ENCODE data around the gene INO80D.

DNA sequence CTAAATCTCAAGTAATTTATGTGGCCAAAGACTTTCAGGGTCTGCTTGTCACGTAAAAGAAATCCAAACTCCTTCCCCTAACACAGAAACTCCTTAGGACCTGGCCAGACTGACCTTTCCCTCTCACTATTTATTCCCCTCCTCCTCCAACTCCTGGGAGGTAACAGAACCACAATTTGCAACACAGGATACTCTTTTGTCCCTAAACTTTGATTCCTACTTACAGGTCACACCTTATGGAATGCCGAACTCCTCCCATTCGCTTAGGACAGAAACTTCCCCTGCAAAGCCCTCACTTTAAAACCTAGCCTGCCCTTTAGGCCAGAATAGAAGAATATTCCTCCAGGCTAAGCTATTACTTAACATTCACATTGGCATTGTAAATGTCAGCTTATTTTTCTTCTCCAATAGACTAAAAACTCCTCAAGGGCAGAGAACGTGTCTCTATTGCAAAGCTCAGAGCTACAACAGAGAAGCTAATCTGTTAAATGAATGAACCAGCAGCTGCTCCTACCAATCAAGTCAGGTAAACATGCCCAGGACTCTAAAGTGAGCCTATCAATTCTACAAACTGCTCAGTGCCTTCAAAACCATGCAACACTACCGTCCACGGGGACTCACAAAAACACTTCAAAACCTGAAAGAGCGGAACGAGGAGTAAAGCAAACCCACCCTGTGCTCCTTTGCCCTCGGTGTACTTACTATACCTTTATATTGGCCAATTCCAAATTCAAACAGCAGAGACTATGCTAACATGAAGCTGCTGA lies 6.1 kb downstream of the INO80D start:
- TF ChIP-seq ZNF623 (tag by site-specific recombination; IDR thresholded peaks at IDR 0.05) = no peak
- TF ChIP-seq, protein P1, sequence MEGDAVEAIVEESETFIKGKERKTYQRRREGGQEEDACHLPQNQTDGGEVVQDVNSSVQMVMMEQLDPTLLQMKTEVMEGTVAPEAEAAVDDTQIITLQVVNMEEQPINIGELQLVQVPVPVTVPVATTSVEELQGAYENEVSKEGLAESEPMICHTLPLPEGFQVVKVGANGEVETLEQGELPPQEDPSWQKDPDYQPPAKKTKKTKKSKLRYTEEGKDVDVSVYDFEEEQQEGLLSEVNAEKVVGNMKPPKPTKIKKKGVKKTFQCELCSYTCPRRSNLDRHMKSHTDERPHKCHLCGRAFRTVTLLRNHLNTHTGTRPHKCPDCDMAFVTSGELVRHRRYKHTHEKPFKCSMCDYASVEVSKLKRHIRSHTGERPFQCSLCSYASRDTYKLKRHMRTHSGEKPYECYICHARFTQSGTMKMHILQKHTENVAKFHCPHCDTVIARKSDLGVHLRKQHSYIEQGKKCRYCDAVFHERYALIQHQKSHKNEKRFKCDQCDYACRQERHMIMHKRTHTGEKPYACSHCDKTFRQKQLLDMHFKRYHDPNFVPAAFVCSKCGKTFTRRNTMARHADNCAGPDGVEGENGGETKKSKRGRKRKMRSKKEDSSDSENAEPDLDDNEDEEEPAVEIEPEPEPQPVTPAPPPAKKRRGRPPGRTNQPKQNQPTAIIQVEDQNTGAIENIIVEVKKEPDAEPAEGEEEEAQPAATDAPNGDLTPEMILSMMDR (tag by site-specific recombination; IDR thresholded peaks at IDR 0.05) = no peak
- no peak for TF ChIP-seq ZNF768 (tag by site-specific recombination; IDR thresholded peaks at IDR 0.05)
- no peak for TF ChIP-seq ZNF501 (tag by site-specific recombination; IDR thresholded peaks at IDR 0.05)
- no peak for TF ChIP-seq ATF2 (tag by site-specific recombination; IDR thresholded peaks at IDR 0.05; ENCODE audit: low read depth)
- no peak for TF ChIP-seq ZNF24 (tag by site-specific recombination; IDR thresholded peaks at IDR 0.05)
- no peak for TF ChIP-seq ZNF274 (IDR thresholded peaks at IDR 0.05; ENCODE audit: low read length)
- TF ChIP-seq ZNF274 (tag by site-specific recombination; IDR thresholded peaks at IDR 0.05; ENCODE audit: borderline replicate concordance) = no peak
- no peak for TF ChIP-seq KLF1 (tag by site-specific recombination; IDR thresholded peaks at IDR 0.05)
- TF ChIP-seq, protein P2, sequence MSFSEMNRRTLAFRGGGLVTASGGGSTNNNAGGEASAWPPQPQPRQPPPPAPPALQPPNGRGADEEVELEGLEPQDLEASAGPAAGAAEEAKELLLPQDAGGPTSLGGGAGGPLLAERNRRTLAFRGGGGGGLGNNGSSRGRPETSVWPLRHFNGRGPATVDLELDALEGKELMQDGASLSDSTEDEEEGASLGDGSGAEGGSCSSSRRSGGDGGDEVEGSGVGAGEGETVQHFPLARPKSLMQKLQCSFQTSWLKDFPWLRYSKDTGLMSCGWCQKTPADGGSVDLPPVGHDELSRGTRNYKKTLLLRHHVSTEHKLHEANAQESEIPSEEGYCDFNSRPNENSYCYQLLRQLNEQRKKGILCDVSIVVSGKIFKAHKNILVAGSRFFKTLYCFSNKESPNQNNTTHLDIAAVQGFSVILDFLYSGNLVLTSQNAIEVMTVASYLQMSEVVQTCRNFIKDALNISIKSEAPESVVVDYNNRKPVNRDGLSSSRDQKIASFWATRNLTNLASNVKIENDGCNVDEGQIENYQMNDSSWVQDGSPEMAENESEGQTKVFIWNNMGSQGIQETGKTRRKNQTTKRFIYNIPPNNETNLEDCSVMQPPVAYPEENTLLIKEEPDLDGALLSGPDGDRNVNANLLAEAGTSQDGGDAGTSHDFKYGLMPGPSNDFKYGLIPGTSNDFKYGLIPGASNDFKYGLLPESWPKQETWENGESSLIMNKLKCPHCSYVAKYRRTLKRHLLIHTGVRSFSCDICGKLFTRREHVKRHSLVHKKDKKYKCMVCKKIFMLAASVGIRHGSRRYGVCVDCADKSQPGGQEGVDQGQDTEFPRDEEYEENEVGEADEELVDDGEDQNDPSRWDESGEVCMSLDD (tag by site-specific recombination; IDR thresholded peaks at IDR 0.05) = no peak
- TF ChIP-seq KLF10 (tag by site-specific recombination; IDR thresholded peaks at IDR 0.05) = no peak
- no peak for TF ChIP-seq ZNF423 (tag by site-specific recombination; IDR thresholded peaks at IDR 0.05)
- no peak for TF ChIP-seq REPIN1 (tag by site-specific recombination; IDR thresholded peaks at IDR 0.05; ENCODE audit: low read depth)
- TF ChIP-seq ZBTB17 (tag by site-specific recombination; IDR thresholded peaks at IDR 0.05) = no peak

Measured in HEK293 (cell line).